NB4 (cell line): ENCODE results near the gene CGB3.

Source experiments
- TF ChIP-seq, protein P1 (sequence below): IDR thresholded peaks from one replicate; pipeline ENCODE4 v1.5.1; 2012; ENCODE audit warnings: low read depth, low read length
- TF ChIP-seq, protein P2 (sequence below): IDR thresholded peaks from 2 replicates; pipeline ENCODE4 v1.6.1; 2011; ENCODE audit warnings: low read depth, low read length

- TF ChIP-seq, protein P1, sequence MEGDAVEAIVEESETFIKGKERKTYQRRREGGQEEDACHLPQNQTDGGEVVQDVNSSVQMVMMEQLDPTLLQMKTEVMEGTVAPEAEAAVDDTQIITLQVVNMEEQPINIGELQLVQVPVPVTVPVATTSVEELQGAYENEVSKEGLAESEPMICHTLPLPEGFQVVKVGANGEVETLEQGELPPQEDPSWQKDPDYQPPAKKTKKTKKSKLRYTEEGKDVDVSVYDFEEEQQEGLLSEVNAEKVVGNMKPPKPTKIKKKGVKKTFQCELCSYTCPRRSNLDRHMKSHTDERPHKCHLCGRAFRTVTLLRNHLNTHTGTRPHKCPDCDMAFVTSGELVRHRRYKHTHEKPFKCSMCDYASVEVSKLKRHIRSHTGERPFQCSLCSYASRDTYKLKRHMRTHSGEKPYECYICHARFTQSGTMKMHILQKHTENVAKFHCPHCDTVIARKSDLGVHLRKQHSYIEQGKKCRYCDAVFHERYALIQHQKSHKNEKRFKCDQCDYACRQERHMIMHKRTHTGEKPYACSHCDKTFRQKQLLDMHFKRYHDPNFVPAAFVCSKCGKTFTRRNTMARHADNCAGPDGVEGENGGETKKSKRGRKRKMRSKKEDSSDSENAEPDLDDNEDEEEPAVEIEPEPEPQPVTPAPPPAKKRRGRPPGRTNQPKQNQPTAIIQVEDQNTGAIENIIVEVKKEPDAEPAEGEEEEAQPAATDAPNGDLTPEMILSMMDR: no peak
- TF ChIP-seq, protein P2, sequence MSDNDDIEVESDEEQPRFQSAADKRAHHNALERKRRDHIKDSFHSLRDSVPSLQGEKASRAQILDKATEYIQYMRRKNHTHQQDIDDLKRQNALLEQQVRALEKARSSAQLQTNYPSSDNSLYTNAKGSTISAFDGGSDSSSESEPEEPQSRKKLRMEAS: no peak
Observed at GRCh38 chr19:48991011-48991609, 33.0 kb downstream of the CGB3 start.
